ENCODE data around the gene LDHA.
"Not testable (repeated sequence)": the region's sequence is repeated elsewhere in the genome, so short reads cannot be mapped to it uniquely, and the experiment has no call there.

Gene LDHA

DNA sequence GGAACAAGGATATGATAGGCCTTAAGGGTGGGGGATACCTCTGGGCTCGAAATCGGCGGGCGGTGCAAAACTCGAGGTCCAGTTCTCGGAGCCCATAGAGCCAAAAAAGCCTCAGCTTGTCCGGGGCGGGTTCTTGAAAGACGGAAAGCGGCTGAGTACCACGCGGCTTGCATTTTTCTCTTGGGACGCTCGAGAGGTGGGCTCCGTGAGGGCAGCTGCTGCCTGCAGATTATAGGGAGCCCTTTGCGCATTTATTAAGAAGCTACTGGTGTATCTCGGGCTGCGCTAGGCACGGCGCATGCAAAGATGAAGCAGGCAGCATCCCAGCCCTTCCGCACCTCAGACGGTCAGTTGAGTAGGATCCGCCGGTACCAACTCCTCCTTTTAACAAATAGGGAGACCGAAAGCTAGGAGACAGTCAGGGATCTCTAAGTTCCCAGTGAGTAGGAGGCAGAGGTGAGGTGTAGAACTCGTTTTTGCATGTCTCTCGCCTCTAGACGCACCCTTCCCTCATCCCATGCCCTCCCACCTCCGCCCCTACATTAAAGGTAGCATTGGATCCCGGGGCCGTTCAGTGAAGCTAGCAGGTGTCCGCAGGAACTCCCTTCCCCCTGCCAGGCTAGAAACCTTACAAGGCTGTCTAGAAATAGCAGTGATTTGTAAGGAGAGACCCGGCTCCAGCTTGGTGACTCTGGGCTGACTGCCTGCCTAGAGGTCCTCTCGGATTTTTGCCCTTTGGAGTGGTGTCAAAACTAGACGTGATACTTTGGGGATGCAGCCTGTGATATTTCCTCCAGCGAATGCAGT lies 768 bp downstream of the LDHA start:
- peak; percentile 24 for DNase-seq

DNA sequence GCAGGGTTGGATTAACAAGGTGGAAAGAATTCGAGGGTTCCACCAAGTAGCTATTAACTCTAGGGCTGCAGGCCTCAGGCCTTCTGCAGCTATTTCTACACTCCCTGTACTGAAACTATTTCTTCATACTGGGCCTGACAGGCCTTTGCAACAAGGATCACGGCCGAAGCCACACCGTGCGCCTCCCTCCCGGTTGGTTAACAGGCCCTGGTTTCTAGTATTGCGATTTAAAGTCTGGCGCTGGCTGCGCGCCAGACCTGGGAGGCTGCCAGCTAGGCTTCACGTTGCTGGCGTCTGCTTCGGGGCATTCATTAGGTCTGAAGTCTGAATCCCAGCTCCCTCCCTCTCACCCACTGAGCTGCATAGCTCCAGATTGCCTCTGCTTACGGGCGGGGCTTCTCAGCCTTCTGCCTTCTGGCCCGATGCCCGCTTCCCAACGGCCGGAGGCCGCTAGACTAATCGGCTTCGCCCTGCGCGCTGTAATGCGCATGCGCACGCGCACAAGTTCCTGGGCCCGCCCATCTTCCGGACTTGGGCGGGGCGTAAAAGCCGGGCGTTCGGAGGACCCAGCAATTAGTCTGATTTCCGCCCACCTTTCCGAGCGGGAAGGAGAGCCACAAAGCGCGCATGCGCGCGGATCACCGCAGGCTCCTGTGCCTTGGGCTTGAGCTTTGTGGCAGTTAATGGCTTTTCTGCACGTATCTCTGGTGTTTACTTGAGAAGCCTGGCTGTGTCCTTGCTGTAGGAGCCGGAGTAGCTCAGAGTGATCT lies 1.6 kb downstream of the LDHA start:
- peak; percentile 98 for DNase-seq

DNA sequence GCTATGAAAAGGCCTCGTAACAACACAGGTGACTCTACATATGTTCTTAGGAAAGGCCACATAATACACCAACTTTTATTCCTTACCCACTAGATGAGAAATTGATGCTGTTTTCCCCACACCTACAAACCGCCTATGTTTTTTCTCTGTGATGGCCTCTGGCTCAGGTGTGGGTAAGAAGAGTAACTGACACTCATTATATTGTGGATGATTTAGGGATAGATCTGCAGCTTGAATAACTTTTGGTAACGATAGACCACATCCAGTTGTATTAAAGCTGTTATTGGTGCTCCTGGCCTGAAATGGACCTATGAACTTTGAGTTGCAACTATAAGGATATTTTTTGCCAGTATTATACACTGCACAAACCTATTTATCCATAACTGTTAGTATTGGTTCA lies 3.6 kb downstream of the LDHA start:
- no peak for DNase-seq

DNA sequence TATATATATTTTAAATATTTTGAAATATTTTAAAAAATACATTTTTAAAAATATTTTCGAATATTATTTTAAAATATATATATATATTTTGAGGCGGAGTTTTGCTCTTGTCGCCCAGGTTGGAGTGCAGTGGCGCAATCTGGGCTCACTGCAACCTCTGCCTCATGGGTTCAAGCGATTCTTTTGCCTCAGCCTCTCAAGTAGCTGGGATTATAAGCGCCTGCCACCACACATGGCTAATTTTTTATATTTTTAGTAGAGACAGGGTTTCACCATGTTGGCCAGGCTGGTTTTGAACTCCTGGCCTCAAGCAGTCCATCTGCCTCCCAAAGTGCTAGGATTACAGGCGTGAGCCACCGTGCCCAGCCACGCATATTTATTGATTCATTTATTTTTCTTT lies 6.7 kb downstream of the LDHA start:
- not testable (repeated sequence) for DNase-seq

DNA sequence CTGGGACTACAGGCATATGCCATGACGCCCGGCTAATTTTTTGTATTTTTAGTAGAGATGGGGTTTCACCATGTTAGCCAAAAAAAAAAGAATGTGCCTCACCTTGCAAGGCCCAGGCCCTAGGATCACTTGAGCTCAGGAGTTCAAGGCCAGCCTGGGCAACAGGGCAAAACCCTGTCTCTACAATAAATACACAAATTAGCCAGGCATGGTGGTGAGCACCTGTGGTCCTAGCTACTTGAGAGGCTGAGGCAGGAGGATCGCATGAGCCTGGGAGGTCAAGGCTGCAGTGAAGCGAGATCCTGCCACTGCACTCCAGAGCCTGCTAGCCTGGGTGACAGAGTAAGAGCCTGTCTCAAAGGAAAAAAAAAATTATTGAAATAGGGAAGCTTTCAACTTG lies 9.7 kb downstream of the LDHA start:
- DNase-seq: no peak

DNA sequence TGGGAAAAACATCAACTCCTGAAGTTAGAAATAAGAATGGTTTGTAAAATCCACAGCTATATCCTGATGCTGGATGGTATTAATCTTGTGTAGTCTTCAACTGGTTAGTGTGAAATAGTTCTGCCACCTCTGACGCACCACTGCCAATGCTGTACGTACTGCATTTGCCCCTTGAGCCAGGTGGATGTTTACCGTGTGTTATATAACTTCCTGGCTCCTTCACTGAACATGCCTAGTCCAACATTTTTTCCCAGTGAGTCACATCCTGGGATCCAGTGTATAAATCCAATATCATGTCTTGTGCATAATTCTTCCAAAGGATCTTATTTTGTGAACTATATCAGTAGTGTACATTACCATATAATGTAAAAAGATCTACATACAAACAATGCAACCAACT lies 13.0 kb downstream of the LDHA start:
- DNase-seq: not testable (repeated sequence)

DNA sequence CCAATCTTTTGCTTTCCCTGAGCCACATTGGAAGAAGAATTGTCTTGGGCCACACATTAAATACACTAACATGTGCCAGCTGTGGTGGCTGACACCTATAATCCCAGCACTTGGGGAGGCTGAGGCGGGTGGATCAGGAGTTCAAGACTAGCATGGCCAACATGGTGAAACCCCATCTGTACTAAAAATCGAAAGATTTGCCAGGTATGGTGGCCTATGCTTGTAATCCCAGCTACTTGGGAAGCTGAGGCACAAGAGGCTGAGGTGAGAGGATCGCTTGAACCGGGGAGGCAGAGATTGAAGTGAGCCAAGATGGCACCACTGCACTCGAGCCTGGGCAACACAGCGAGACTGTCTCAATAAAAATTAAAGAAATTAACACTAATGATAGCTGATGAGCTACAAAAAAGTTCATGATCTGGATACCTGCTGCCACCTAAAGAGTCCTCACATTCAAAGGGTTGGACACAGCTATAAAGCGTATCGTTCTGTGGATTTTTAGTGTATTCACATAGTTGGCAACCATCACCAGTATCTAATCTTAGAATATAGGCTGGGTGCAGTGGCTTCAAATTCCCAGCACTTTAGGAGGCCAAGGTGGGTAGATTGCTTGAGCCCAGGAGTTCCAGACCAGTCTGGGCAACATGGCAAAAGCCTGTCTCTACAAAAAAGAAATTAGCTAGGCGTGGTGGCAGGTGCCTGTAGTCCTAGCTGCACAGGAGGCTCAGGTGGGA lies 14.4 kb downstream of the LDHA start:
- DNase-seq: no peak

DNA sequence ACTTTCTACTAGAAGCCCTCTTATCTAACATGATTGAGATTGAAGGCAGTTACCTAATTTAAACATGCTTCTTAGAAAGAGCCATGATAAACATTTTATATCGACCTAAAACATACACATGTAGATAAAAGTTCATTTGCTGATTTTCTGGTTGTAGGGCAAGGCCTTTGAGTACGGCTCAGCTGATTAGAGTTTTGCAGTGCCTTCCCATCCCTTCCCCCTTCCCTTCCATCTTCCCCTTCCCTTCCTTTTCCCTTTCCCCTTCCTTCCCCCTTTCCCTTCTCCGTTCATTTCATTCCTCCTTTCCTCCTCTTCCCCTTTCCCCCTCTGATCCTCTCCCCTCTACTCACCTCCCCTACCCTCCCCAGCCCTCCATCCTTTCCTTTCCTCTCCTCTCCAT lies 22.1 kb downstream of the LDHA start:
- no peak for DNase-seq

DNA sequence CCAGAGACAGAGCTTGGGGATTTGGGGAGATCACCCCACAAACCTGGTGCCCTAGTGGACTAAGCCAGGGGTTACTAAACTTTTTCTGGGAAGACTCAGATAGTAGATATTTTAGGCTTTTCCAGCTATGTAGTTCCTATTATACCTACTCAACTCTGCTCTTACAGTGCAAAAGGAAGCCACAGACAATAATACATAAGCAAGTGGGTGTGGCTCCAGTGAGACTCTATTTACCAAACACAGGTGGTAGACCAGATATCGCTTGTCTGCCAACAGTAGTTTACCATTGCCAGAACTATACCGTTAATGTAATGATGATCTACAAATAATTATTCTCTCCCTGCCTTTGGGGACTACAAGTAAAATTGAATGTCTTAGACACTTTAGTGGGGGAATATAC lies 24.7 kb downstream of the LDHA start:
- DNase-seq: no peak

DNA sequence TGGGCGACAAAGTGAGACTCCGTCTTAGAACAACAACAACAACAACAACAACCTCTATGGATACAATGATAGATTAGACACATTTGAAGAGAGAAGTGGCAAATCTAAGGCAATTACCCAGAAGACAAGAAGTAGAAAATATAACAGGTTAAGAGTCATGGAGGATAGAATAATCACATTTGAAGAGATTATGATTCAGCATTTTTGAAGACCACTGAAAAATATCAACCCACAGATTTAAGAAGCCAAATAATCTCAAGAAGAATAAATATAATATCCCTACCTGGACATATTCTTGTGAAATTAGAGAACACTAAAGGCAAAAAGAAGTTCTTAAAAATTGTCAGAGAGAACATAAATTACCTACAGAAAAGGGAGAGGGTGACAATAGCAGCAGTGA lies 25.7 kb downstream of the LDHA start:
- DNase-seq: no peak

DNA sequence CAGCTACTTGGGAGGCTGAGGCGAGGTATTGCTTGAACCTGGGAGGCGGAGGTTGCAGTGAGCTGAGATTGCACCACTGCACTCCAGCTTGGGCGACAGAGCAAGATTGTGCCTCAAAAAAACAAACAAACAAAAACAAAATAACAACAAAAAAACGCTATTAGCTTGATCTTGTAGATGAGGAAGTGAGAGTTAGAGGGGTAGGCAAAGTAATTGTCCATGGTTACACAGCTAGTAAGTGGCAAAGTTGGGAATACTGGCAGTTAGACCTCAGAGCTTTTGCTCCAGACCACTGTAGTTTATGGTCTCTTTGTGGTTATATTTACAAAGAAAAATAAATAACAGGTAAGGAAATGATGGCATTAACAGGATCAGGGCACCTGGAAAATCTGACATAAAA lies 32.9 kb downstream of the LDHA start:
- DNase-seq: no peak

DNA sequence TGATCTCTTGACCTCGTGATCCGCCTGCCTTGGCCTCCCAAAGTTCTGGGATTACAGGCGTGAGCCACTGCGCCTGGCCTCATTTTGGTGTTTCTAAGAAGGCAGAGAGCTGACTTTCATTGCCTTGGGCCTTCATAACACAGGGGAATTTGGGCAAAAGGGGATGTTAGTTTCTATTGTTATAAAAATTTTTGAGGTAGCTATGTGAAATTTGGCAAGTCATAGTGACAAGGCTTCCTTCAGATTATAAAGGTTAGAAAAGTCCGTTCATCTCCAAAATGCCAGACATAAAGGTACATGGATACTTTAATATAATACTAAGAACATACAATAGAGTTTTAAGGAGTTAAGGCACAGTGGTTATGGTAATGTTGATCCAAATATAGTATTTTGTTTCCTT lies 35.0 kb downstream of the LDHA start:
- DNase-seq: no peak

DNA sequence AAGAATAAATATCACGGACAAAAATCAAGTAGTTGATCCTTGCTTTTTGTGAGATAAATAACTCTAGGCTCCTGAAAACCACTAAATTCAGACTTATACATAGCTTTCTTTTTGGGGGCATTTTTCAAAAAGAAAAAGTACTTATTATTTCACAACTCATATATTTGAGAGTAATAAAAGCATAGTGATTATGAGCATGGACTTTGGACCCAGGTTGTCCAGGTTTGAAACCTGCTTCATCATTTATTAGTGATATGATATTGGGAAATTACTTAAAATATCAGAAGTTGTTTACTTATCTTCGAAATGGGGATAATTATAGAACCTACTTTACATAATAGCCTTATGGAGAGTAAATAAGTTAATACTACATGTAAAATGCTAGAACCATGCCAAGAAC lies 44.3 kb downstream of the LDHA start:
- DNase-seq: no peak

DNA sequence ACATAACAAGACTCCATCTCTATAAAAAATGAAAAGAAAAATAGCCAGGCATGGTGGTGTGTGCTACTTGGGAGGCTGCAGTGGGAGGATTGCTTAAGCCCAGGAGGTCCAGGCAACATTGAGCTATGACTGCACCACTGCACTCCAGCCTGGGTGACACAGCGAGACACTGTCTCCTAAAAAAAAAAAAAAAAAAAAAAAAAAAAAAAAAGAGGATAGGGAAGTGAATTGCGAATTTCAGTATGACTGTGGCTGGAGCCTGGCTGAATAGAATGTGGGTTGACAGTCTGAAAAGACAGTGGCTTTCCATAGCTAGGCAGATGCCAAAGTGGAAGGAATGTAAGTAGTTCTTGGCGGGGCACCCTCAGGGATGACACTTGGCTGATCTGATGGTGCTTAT lies 54.9 kb downstream of the LDHA start:
- DNase-seq: no peak

DNA sequence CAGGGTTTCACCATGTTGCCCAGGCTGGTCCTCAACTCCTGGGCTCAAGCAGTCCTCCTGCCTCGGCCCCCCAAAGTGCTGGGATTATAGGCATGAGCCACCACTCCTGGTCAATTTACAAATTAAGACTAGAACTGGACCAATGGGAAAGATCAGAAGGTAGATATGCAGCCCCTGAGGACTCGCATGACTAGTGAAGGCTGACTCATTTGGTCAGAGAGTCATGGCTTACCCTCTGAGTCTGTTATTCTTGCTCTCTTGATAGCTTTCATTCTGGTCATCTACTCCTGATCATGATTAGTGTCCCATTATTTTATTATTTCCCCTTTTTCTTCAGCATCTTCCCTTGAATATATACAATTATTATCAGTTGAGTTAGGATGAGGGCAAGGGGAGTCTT lies 58.6 kb downstream of the LDHA start:
- DNase-seq: no peak

DNA sequence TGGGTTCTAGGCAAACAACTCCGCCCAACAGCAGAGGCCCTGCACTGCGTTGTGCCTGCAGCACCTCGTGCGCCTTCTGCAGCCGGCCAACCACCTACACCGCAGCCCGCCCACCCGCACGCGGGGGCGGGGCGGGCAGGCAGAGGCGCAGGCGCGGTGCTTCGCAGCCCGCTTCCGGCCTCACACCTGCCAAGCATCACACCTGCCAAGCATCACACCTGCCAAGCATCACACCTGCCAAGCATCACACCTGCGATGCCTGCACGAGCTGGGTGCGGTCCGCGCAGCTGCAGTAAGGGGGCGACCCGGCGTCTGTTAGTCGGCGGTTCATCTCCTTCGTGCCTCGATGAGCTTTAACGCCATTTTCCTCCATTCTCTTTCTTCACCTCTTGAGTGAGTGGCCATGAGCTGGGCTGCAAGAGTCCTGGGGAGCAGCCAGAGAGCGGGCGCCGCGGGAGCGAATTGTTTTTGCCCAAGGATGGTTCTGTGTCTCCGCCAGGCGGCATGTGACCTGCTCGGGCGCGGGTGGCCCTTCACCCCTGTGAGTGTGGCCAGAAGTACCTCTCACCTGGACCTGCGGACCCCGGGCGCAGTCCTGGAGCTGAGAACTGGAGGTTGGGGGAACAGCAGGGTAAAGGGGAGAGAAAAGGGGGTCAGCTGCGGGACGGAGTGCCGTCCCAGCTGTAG lies 61.5 kb downstream of the LDHA start, which contains the start of gene LDHAL6A:
Gene LDHAL6A (plus strand): TSS at position 171 of the 687 bp plus-strand sequence. CDS start 825 bp downstream, outside the sequence.
- DNase-seq: no peak

DNA sequence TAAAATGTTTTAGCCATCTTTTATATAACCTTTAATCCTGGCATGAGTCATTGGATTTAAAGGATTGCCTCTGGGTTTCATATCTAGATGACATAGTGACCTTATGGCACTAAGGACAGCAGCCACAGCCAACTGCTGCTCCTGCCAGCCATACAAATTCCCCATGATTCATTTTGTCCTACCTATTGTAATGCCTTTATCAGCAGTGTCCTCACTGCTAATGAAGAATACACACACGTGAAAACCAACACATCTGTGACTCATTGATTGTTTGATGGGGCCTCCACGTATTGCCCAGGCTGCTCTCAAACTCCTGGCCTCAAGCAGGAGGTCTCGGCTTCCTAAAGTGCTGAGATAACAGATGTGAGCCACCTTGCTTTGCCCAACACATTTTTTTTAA lies 63.1 kb downstream of the LDHA start:
- no peak for DNase-seq

Data from midbrain (tissue), 1 donor.